Measurements from ENCODE around the gene SPATA12. TPM values are rescaled to one million over a fixed set of nuclear protein-coding genes. Genes with fewer than 3 reads are reported as not detected.
A peak's percentile ranks its signal among the peaks of the same experiment; 100 is the strongest.

The SPATA12 gene
- total and polyA plus RNA-seq, 2 experiments from 2014 or later, result 0.10 to 0.65 TPM

- peak; percentile 74 for ATAC-seq
These were observed 49.2 kb downstream of the SPATA12 start for GRCh38 chr3:57109437-57110199.

More at GRCh38 chr3:57109437-57110199, 49.2 kb downstream of the SPATA12 start:
- Histone ChIP-seq H3K27me3 (ENCODE audit: insufficient read depth) (no peaks in the 10 kb centered on the region), H3K9me2 (ENCODE audit: insufficient read depth) (no peaks in the 10 kb centered on the region), H3K27ac (ENCODE audit: low read depth) (peak overlapping the region; percentile 85), H3K4me3 (no peak overlapping the region), H4K20me1 (replicated peaks; ENCODE audit: insufficient read depth) (no peaks in the 10 kb centered on the region), H3K4me2 (peak overlapping the region; percentile 9; the same call in 1 of the 2 replicates), H3F3A (replicated peaks; ENCODE audit: low read depth) (0 out of 2 replicates have a peak, but pooled peaks cover 5% of the 10 kb centered on the region), H3K36me3 (ENCODE audit: insufficient read depth) (peaks cover 36% of the 10 kb centered on the region), H3K4me1 (ENCODE audit: insufficient read depth) (peaks cover 28% of the 10 kb centered on the region), H3K79me2 (replicated peaks; ENCODE audit: insufficient read depth) (no peaks in the 10 kb centered on the region), H2AFZ (no peak overlapping the region)
- Mint-ChIP-seq H3K4me3 (no peak overlapping the region), H3K27ac (peak overlapping the region; percentile 40; the same call in 1 of the 2 replicates), H3K4me1 (peaks cover 30% of the 10 kb centered on the region), H3K9me3 (no peaks in the 10 kb centered on the region), H3K36me3 (ENCODE audit: low read depth) (peaks cover 91% of the 10 kb centered on the region), H3K27me3 (ENCODE audit: insufficient read depth, low read depth, poor library complexity) (peaks cover 16% of the 10 kb centered on the region)
- DNase-seq (ENCODE audit: low spot score), result peak; percentile 51
- TF ChIP-seq ZNF331 (CRISPR knock-in tag; IDR thresholded peaks at IDR 0.05; ENCODE audit: low read depth) (no peak), EZH2phosphoT487 (IDR thresholded peaks at IDR 0.05; ENCODE audit: unreplicated experiment) (no peak), CREB1 (CRISPR knock-in tag; IDR thresholded peaks at IDR 0.05; ENCODE audit: low read depth) (no peak), ZNF462 (CRISPR knock-in tag; IDR thresholded peaks at IDR 0.05) (no peak), ZNF114 (CRISPR knock-in tag; IDR thresholded peaks at IDR 0.05) (no peak), POLR2AphosphoS5 (IDR thresholded peaks at IDR 0.05; ENCODE audit: low read depth) (no peak), EZH2 (IDR thresholded peaks at IDR 0.05; ENCODE audit: low read depth, unreplicated experiment) (no peak)
- TF ChIP-seq, protein P1, sequence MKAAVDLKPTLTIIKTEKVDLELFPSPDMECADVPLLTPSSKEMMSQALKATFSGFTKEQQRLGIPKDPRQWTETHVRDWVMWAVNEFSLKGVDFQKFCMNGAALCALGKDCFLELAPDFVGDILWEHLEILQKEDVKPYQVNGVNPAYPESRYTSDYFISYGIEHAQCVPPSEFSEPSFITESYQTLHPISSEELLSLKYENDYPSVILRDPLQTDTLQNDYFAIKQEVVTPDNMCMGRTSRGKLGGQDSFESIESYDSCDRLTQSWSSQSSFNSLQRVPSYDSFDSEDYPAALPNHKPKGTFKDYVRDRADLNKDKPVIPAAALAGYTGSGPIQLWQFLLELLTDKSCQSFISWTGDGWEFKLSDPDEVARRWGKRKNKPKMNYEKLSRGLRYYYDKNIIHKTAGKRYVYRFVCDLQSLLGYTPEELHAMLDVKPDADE (IDR thresholded peaks at IDR 0.05), result no peak
- TF ChIP-seq, protein P2, sequence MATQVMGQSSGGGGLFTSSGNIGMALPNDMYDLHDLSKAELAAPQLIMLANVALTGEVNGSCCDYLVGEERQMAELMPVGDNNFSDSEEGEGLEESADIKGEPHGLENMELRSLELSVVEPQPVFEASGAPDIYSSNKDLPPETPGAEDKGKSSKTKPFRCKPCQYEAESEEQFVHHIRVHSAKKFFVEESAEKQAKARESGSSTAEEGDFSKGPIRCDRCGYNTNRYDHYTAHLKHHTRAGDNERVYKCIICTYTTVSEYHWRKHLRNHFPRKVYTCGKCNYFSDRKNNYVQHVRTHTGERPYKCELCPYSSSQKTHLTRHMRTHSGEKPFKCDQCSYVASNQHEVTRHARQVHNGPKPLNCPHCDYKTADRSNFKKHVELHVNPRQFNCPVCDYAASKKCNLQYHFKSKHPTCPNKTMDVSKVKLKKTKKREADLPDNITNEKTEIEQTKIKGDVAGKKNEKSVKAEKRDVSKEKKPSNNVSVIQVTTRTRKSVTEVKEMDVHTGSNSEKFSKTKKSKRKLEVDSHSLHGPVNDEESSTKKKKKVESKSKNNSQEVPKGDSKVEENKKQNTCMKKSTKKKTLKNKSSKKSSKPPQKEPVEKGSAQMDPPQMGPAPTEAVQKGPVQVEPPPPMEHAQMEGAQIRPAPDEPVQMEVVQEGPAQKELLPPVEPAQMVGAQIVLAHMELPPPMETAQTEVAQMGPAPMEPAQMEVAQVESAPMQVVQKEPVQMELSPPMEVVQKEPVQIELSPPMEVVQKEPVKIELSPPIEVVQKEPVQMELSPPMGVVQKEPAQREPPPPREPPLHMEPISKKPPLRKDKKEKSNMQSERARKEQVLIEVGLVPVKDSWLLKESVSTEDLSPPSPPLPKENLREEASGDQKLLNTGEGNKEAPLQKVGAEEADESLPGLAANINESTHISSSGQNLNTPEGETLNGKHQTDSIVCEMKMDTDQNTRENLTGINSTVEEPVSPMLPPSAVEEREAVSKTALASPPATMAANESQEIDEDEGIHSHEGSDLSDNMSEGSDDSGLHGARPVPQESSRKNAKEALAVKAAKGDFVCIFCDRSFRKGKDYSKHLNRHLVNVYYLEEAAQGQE (IDR thresholded peaks at IDR 0.05; ENCODE audit: unreplicated experiment), result no peak

Measured in GM23338 (cell line).